Stimulated activated CD8-positive, alpha-beta memory T cell treated with anti-CD3 and anti-CD28 coated beads, Interleukin-7, amount 100 ng/mL, for 24 hours (primary cell): ENCODE results near the gene ITGA11.

ENCODE experiments used
- DNase-seq: peaks from one replicate; pipeline ENCODE4 v3.0.0-alpha.2; 2020; ENCODE audit warnings: low read depth

Gene ITGA11

GRCh38 chr15:68389936-68390817, 41.8 kb downstream of the ITGA11 start:
- no peak for DNase-seq

- DNase-seq: no peak
These were observed 42.7 kb downstream of the ITGA11 start for GRCh38 chr15:68389041-68389930.

- no peak for DNase-seq
These were observed 44.4 kb downstream of the ITGA11 start for GRCh38 chr15:68387381-68388143.

- no peak for DNase-seq
These were observed 45.2 kb downstream of the ITGA11 start for GRCh38 chr15:68386587-68387288.

- DNase-seq: no peak
These were observed 46.0 kb downstream of the ITGA11 start for GRCh38 chr15:68385671-68386586.

GRCh38 chr15:68385240-68385561, 46.8 kb downstream of the ITGA11 start:
- DNase-seq: no peak

- DNase-seq: no peak
These were observed 47.3 kb downstream of the ITGA11 start for GRCh38 chr15:68384451-68385239.

GRCh38 chr15:68383161-68384074, 48.5 kb downstream of the ITGA11 start:
- DNase-seq: no peak

- no peak for DNase-seq
These were observed 49.5 kb downstream of the ITGA11 start for GRCh38 chr15:68382286-68383007.

GRCh38 chr15:68380456-68380855, 51.5 kb downstream of the ITGA11 start:
- no peak for DNase-seq

- DNase-seq: no peak
These were observed 52.1 kb downstream of the ITGA11 start for GRCh38 chr15:68379759-68380290.

- no peak for DNase-seq
These were observed 52.8 kb downstream of the ITGA11 start for GRCh38 chr15:68379058-68379758.

GRCh38 chr15:68378595-68378994, 53.4 kb downstream of the ITGA11 start:
- no peak for DNase-seq

- DNase-seq: no peak
These were observed 54.2 kb downstream of the ITGA11 start for GRCh38 chr15:68377766-68378165.

GRCh38 chr15:68376447-68377060, 55.4 kb downstream of the ITGA11 start:
- no peak for DNase-seq

- DNase-seq: no peak
These were observed 56.2 kb downstream of the ITGA11 start for GRCh38 chr15:68375716-68376220.
